PC-3 (cell line): ENCODE measurements around the gene TESK2.

ENCODE experiments used
- CTCF ChIP-seq: fragments of 300-600 bp; sonication (generic); conservative IDR thresholded peaks from 2 replicates; pipeline ENCODE4 v1.5.1; 2017; ENCODE audit warnings: antibody characterized with exemption, low read depth, mild to moderate bottlenecking, low read length
- EZH2 ChIP-seq: fragments of 300-600 bp; sonication (generic); IDR thresholded peaks from one replicate; pipeline ENCODE4 v1.6.1; 2017; ENCODE audit warnings: antibody characterized with exemption, mild to moderate bottlenecking, low read length; ENCODE audit not compliant: unreplicated experiment
- EZH2phosphoT487 ChIP-seq: fragments of 300-600 bp; sonication (generic); IDR thresholded peaks from 2 replicates; pipeline ENCODE4 v1.6.1; 2018; ENCODE audit warnings: mild to moderate bottlenecking, antibody characterized with exemption, low read length, borderline replicate concordance

DNA sequence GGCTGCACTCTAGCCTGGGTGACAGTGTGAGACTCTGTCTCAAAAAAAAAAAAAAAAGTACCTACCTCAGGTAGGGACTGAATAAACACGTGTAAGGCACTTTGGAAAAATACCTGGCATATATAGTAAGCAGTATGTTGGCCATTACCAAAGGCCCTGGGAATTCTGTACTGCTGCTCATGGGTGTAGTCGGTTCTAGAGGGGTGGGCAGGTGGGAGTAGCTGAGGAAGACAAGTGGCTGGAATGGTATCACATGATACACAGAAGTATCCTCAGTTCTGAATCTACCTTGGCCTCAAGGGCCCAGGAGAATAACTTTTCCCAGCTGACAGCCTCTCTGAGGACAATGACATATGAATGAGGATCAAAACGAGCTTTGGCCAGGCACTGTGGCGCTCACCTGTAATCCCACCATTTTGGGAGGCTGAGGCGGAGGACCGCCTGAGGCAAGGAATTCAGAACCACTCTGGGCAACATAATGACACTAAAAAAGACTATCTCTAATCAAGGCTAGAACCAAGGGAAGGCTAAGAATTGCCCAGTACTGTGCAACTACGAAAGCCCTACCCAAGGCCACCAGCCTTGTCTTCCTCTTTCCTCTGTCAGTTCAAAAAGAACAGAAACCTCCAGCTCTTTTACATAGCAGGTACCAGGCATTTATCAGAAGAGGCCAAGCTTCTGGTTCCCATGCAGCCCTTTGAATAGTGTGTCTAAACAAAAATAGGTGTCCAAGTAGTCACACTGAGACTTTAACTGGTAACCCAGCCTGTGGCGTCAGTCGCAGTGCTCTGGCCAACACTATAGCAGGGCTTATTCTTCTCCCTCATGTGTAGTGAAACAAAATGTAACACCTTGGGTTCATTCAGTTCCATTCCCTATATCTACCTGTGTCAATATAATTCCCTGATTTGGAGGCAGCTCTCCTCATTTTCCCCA is 19.3 kb upstream of the TESK2 start:
- TF ChIP-seq CTCF (no peak), EZH2 (no peak), EZH2phosphoT487 (no peak)
